Tibial nerve (tissue), 4 donors: ENCODE data around the gene ASTL. TPM values are rescaled to one million over a fixed set of nuclear protein-coding genes. Genes with fewer than 3 reads are reported as not detected.

ENCODE experiments used
- DNase-seq, 2 donors: peaks; one replicate each; pipeline ENCODE4 v3.0.0-alpha.2; 2019; ENCODE audit warnings: low spot score in 2 of 2
- H3K27ac ChIP-seq, 4 donors: fragments of 200-600 bp; sonication (generic) in 3 of 4; one replicate each; pipeline ENCODE4 v1.5.1; 2017 to 2019; ENCODE audit warnings: mild to moderate bottlenecking in 1 of 4
- H3K27me3 ChIP-seq, 2 donors: fragments of 200-600 bp; sonication (generic) in 1 of 2; one replicate each; pipeline versions ENCODE4 v1.5.1 to v1.6.0; 2017 to 2019
- H3K36me3 ChIP-seq, 3 donors: fragments of 200-600 bp; sonication (generic); one replicate each; pipeline ENCODE4 v1.5.1; 2018 to 2019
- H3K4me1 ChIP-seq, 4 donors: fragments of 200-600 bp; sonication (generic) in 3 of 4; one replicate each; pipeline ENCODE4 v1.5.1; 2017 to 2019
- H3K4me3 ChIP-seq, 4 donors: fragments of 200-600 bp; sonication (generic) in 3 of 4; one replicate each; pipeline ENCODE4 v1.5.1; 2017 to 2019; ENCODE audit warnings: mild to moderate bottlenecking in 1 of 4, moderate library complexity in 1 of 4
- H3K9me3 ChIP-seq, 4 donors: fragments of 200-600 bp; sonication (generic) in 3 of 4; one replicate each; pipeline ENCODE4 v1.5.1; 2017 to 2019
- CTCF ChIP-seq, 5 experiments: fragments of 200-600 bp in 3 of 5; fragments of 450-650 bp in 2 of 5; sonication (generic) in 3 of 5; IDR thresholded peaks; one replicate each; pipeline ENCODE4 v1.5.1; 2016 to 2019; ENCODE audit warnings: antibody characterized with exemption in 5 of 5, mild to moderate bottlenecking in 3 of 5, moderate library complexity in 2 of 5
- EP300 ChIP-seq, 2 donors: sonication (generic); formaldehyde crosslinking; IDR thresholded peaks; one replicate each; pipeline ENCODE4 v1.6.1; 2017; ENCODE audit warnings: antibody characterized with exemption in 2 of 2, mild to moderate bottlenecking in 1 of 2
- POLR2A ChIP-seq, 2 donors: fragments of 450-650 bp; IDR thresholded peaks; one replicate each; pipeline ENCODE4 v1.6.1; 2017; ENCODE audit warnings: antibody characterized with exemption in 2 of 2, mild to moderate bottlenecking in 2 of 2, moderate library complexity in 2 of 2
- WGBS, 2 donors: methylation state at CpG; one replicate each; pipeline ENCODE4 v1.1.5; 2018; 5-methylcytosine and 5-hydroxymethylcytosine counted together
- total RNA-seq, 4 donors: library from RNA; depleted of rRNA; stranded (reverse); fragments of >200 nt; gene quantifications; one replicate each; pipeline ENCODE4 v1.1.0, GENCODE V29; 2016

The ASTL gene
- total RNA-seq, 4 donors from 2014 or later, result 0.60 TPM; not detected in 3

GRCh38 chr2:96116424-96116878, 21.9 kb downstream of the ASTL start, which contains the start of gene ADRA2B:
ADRA2B (minus strand) TSS chr2:96116571; CDS start chr2:96116149, 422 bp downstream.
- Histone ChIP-seq H3K36me3 (no peaks in the 10 kb centered on the region), H3K4me1 (peaks cover 0 to 19% (median 5%) of the 10 kb centered on the region in 4 donors), H3K27me3 (peaks cover 0 to 59% of the 10 kb centered on the region in 2 donors), H3K9me3 (no peaks in the 10 kb centered on the region), H3K4me3 (peak within 1 kb of the TSS; percentile 34 to 61 (median 50)), H3K27ac (peak within 1 kb of the TSS in 2 of 4 donors; percentile 58 to 60)
- 0 to 1% methylated on average over 19 to 23 of the region's 64 CpGs for WGBS, 2 donors
- DNase-seq, result no peak
- TF ChIP-seq EP300 (IDR thresholded peaks at IDR 0.05), result peak in 1 of 2 donors; percentile 24
- TF ChIP-seq POLR2A (IDR thresholded peaks at IDR 0.05), result no peak

GRCh38 chr2:96115631-96116423, 22.5 kb downstream of the ASTL start:
- TF ChIP-seq EP300 (IDR thresholded peaks at IDR 0.05) (no peak), CTCF (IDR thresholded peaks at IDR 0.05) (no peak), POLR2A (IDR thresholded peaks at IDR 0.05) (no peak)
- Histone ChIP-seq H3K27ac (peak overlapping the region in 2 of 4 donors; percentile 58 to 60), H3K27me3 (peaks cover 0 to 54% of the 10 kb centered on the region in 2 donors), H3K9me3 (no peaks in the 10 kb centered on the region), H3K36me3 (no peaks in the 10 kb centered on the region), H3K4me3 (peak overlapping the region; percentile 34 to 61 (median 50)), H3K4me1 (peaks cover 0 to 19% (median 5%) of the 10 kb centered on the region in 4 donors)
- WGBS, 2 donors, result 62 to 67% methylated on average over 47 to 59 of the region's 77 CpGs
- DNase-seq, result no peak

- peaks cover 0 to 48% of the 10 kb centered on the region in 2 donors for H3K27me3 ChIP-seq
Measured at GRCh38 chr2:96114903-96115581, 23.3 kb downstream of the ASTL start.

GRCh38 chr2:96114546-96114902, 23.8 kb downstream of the ASTL start:
- no peaks in the 10 kb centered on the region for H3K9me3 ChIP-seq
- no peak for DNase-seq
- H3K4me3 ChIP-seq, result peak overlapping the region in 1 of 4 donors; percentile 61
- peaks cover 0 to 45% of the 10 kb centered on the region in 2 donors for H3K27me3 ChIP-seq
- H3K4me1 ChIP-seq, result peaks cover 0 to 21% (median 5%) of the 10 kb centered on the region in 4 donors
- WGBS, 2 donors, result 86 to 89% methylated on average over 13 of the region's 13 CpGs
- peak overlapping the region in 1 of 4 donors; percentile 28 for H3K27ac ChIP-seq
- no peaks in the 10 kb centered on the region for H3K36me3 ChIP-seq
- TF ChIP-seq EP300 (IDR thresholded peaks at IDR 0.05) (no peak), POLR2A (IDR thresholded peaks at IDR 0.05) (no peak), CTCF (IDR thresholded peaks at IDR 0.05) (no peak)

More at GRCh38 chr2:96114903-96115581, 23.3 kb downstream of the ASTL start:
- TF ChIP-seq CTCF (IDR thresholded peaks at IDR 0.05) (no peak), EP300 (IDR thresholded peaks at IDR 0.05) (no peak), POLR2A (IDR thresholded peaks at IDR 0.05) (no peak)
- Histone ChIP-seq H3K4me3 (peak overlapping the region in 1 of 4 donors; percentile 61), H3K4me1 (peaks cover 0 to 19% (median 5%) of the 10 kb centered on the region in 4 donors), H3K36me3 (no peaks in the 10 kb centered on the region), H3K9me3 (no peaks in the 10 kb centered on the region), H3K27ac (peak overlapping the region in 1 of 4 donors; percentile 60)
- no peak for DNase-seq
- 85 to 93% methylated on average over 23 to 24 of the region's 24 CpGs for WGBS, 2 donors

- Histone ChIP-seq H3K4me1 (peaks cover 0 to 26% (median 5%) of the 10 kb centered on the region in 4 donors), H3K36me3 (no peaks in the 10 kb centered on the region), H3K9me3 (no peaks in the 10 kb centered on the region), H3K27me3 (peaks cover 0 to 40% of the 10 kb centered on the region in 2 donors), H3K27ac (no peak overlapping the region), H3K4me3 (peak overlapping the region in 1 of 4 donors; percentile 61)
- 74 to 83% methylated on average over 17 of the region's 17 CpGs for WGBS, 2 donors
- TF ChIP-seq EP300 (IDR thresholded peaks at IDR 0.05) (no peak), POLR2A (IDR thresholded peaks at IDR 0.05) (no peak), CTCF (IDR thresholded peaks at IDR 0.05) (no peak)
- no peak for DNase-seq
Measured at GRCh38 chr2:96113951-96114350, 24.4 kb downstream of the ASTL start.
